GM23338 (cell line): ENCODE results near the gene TPM1.

ENCODE experiments used
- CREB1 ChIP-seq: fragments of 250-450 bp; sonication (Bioruptor Pico); IDR thresholded peaks from 2 replicates; pipeline ENCODE4 v1.5.0; 2020; ENCODE audit warnings: low read depth, mild to moderate bottlenecking, moderate library complexity
- CTCF ChIP-seq, 2 experiments: fragments of 200-600 bp in 1 of 2; sonication (generic) in 1 of 2; conservative IDR thresholded peaks; 2 replicates each; pipeline versions ENCODE4 v1.5.1 to v1.6.1; 2016 to 2017; ENCODE audit warnings: antibody characterized with exemption in 2 of 2, low read depth in 2 of 2, mild to moderate bottlenecking in 2 of 2, moderate library complexity in 1 of 2
- ETS1 ChIP-seq: IDR thresholded peaks from 2 replicates; pipeline ENCODE4 v1.6.1; 2016; ENCODE audit warnings: antibody characterized with exemption
- EZH2 ChIP-seq: fragments of 200-600 bp; sonication (generic); IDR thresholded peaks from one replicate; pipeline ENCODE4 v1.8.0; 2017; ENCODE audit warnings: antibody characterized with exemption, mild to moderate bottlenecking, low read depth; ENCODE audit not compliant: unreplicated experiment
- EZH2phosphoT487 ChIP-seq: fragments of 200-600 bp; sonication (generic); IDR thresholded peaks from one replicate; pipeline ENCODE4 v1.8.1; 2018; ENCODE audit warnings: antibody characterized with exemption; ENCODE audit not compliant: unreplicated experiment
- JUNB ChIP-seq: IDR thresholded peaks from one replicate; pipeline ENCODE4 v1.6.1; 2016; ENCODE audit warnings: antibody characterized with exemption; ENCODE audit not compliant: unreplicated experiment
- POLR2AphosphoS5 ChIP-seq: IDR thresholded peaks from 2 replicates; pipeline ENCODE4 v1.6.1; 2016; ENCODE audit warnings: antibody characterized with exemption, low read depth
- REST ChIP-seq: IDR thresholded peaks from one replicate; pipeline ENCODE4 v1.6.1; 2018; ENCODE audit warnings: antibody characterized with exemption; ENCODE audit not compliant: unreplicated experiment
- STAT1 ChIP-seq: IDR thresholded peaks from one replicate; pipeline ENCODE4 v1.6.1; 2016; ENCODE audit warnings: antibody characterized with exemption; ENCODE audit not compliant: unreplicated experiment
- ZNF114 ChIP-seq: fragments of 250-450 bp; sonication (Bioruptor Pico); IDR thresholded peaks from 2 replicates; pipeline ENCODE4 v1.5.0; 2020; ENCODE audit warnings: mild to moderate bottlenecking, moderate library complexity
- ZNF331 ChIP-seq: fragments of 250-450 bp; sonication (Bioruptor Pico); IDR thresholded peaks from 2 replicates; pipeline ENCODE4 v1.5.0; 2020; ENCODE audit warnings: low read depth, mild to moderate bottlenecking, moderate library complexity

- TF ChIP-seq CTCF (conservative IDR thresholded peaks at IDR 0.05; ENCODE audit: low read depth in 2 of 2), result no peak
- no peak for TF ChIP-seq POLR2AphosphoS5
- no peak for TF ChIP-seq EZH2
- no peak for TF ChIP-seq STAT1
- TF ChIP-seq ZNF331 (CRISPR knock-in tag), result no peak
- no peak for TF ChIP-seq REST
- no peak for TF ChIP-seq EZH2phosphoT487
- no peak for TF ChIP-seq ZNF114 (CRISPR knock-in tag)
- TF ChIP-seq JUNB, result no peak
- no peak for TF ChIP-seq CREB1
- no peak for TF ChIP-seq ETS1
These were observed 44.4 kb downstream of the TPM1 start for GRCh38 chr15:63086947-63087346.
